Activated CD4-positive, CD25-positive, alpha-beta regulatory T cell treated with anti-CD3 and anti-CD28 coated beads, Interleukin-2, amount 50 U/mL, for 16 hours (primary cell): ENCODE measurements around the gene ADGRV1.

ENCODE experiments used
- DNase-seq: peaks from one replicate; pipeline ENCODE4 v3.0.0-alpha.2; 2020; ENCODE audit warnings: low read depth, low spot score

The ADGRV1 gene

DNA sequence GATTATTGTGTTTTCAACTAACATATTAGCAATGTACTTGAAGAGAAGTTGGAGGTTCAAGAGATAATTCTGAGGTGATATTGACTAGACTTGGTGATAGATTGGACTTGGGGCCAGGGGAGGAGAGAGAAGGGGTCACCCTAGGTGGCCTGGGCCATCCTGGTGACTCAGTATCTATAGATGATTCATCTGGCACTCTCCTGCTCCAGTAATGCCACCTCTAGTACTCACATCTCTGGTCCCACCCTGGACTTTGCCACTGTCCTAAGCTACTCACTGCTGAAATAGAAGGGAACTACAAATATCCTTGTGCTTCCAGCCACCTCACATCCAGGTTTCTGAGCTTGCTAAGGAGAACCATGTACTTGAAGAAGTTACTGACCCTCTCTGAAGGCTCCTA, 574.6 kb downstream of the ADGRV1 start:
- no peak for DNase-seq

DNA sequence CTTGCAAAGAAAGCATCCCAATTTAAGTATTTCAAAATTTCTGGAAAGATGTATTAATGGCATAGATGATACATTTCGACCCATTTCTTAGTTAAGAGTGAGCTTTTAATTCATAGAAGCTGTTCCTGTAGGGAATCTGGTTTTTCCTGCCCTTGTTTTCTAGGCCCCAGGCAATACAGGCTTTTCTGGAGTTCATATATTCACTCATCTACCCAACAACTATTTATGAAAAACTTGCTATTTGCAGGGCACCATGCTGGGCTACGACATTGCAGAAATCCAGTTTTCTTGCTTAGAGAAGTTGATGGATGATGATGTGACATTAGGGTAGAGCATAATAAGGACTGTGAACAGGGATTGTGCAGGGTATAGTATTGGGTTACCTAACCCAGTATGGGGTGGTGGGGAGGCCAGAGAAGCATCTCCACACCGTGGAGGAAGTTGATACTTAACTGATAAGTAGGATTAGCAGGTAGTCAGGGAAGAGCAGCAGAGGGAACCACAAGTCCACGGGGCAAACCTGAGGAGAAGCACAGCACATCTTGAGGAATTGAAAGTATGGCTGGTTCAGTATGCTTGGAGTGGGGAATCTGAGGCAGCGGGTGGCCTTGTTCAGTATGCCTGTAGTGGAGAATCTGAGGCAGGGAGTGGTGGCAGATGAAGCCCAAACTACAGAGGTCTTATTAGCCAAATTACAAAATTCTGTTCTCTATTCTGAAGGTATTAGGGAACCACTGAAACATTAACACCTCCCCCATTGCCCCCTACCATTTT, 577.1 kb downstream of the ADGRV1 start:
- DNase-seq: no peak

DNA sequence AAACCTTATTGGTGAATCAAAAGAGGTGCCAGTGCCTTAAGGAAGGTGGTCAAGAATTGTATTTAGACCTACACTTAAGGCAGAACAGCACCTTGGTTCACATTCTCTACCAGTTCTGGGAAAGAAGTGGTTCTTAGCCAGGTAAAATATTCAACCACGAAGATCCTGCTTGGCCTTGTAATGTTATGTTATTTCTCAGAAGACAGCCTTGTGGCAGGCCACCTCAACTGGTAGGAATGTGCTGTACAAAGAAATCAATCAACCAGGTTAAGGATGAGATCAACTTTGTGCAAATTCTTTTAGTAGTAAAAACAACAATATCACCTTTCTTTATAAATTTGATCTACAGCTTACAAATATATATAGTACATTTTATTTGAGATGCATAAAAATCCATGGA, 577.7 kb downstream of the ADGRV1 start:
- DNase-seq: no peak

DNA sequence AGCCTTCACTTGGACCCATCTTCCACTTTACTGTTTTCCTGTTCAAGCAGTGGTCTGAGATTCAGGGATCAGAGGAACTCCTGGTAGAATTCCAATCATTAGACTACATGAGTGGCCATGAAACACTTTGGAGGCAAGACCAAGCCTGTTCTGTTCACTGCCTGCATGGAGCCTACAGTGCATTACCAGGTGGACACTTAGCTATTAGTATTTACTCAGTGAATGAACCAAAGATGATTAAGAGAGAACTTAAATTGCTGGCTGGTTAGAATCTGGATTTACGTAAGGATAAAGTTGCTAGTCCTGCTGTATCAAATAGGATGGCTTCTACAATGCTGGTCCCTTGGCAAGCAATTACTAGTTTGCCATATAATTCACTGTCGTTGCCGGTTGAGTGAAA, 579.0 kb downstream of the ADGRV1 start:
- no peak for DNase-seq

DNA sequence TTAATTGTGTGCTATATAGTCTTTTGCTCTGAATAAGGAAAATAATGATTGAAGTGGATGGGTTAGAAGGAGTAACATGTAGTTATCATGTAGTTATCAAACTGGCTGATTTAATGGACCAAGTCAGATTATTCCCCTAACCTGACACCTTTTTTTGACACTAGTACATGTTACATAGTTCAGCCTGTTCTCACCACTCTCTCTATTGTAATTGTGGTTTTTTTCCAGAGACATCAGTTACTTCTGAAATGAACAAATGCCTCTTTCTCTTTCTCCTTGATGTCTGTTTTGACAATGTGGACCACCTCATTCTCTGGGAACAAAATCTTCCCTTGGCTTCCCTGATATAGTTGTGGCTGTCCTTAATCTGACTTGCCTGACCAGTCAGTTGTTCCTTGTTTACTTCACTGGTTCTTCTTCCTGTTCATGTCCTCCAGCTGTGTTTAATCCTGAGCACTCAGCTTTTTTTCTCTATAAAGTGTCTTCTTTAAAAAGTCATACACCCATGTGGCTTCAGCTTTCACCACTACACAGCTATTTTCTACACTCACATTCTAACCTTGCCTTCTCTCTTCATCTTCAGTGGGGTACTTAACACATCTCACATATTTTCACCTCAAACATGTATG, 581.1 kb downstream of the ADGRV1 start:
- DNase-seq: no peak

DNA sequence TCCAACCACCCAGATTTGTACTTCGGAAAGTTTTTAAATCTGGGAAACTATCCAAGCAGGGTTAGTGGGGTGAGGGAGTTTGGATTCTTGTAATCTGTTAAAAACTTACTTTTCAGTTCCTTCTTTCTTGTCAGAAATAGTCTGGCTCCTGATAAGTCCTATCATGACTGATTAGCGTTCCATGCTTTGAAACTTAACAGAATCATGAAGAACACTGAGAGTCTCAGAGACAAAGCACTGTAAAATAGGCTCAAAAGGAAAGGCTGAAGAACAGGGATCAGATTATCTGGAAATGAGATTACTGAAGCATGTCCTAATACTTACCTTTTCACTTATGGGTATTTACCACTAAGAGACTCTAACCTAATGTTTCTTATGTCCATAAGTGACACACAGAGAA, 582.1 kb downstream of the ADGRV1 start:
- no peak for DNase-seq

DNA sequence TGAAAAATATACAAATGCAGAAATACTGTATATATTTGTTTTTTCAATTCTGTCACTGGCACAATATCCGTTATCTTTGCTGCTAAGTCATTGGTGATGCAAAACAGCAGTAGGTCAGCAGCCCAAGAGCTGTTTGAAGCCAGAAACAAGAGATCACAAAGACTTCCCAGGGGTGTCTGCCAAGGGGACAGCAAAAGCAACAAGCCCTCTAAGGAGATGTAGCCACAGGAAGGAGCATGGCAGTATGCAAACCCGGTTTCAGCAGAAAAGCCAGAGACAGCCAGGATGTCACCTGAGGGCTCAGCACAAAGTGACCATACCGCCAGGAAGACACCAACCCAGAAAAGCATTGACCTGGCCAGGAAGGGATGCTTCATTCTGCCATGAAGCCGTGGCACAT, 583.0 kb downstream of the ADGRV1 start:
- DNase-seq: no peak

DNA sequence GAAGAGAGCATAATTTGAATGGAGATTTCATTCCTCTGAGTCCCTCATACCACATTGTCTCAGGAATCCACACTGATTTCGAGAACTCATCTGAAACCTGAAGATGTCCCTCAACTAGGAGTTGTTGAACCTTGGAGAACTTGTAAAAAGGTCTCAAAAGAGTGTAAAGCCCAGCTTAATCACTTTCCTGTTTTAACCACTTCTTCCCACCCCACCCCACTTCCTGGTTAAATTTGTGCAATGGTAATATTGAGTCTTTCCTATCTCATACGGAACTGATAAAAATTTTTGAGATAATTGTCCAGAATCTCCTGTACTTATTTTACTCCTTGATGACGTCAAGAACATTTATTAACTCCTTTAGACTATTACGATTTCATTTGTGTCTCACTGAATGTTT, 583.8 kb downstream of the ADGRV1 start:
- DNase-seq: no peak

DNA sequence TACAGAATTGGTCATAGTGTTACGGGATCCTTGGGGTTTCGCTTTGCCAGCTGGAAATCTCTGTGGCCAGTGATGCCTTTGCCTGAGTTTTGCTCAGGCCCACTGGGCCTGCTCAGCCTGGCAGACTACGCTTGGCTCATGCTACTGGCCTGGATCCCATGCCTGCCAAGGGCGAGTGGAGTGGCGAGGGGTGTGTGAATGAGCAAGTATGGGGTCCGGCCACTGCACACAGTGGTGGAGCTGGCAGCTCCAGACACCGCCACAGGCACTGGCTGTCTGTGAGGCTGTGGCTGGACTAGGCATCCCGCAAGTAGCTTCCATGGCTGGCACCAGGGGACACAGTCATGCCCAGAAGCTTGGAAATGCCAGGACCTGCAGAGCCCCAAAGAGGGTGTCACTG, 584.2 kb downstream of the ADGRV1 start:
- DNase-seq: no peak

DNA sequence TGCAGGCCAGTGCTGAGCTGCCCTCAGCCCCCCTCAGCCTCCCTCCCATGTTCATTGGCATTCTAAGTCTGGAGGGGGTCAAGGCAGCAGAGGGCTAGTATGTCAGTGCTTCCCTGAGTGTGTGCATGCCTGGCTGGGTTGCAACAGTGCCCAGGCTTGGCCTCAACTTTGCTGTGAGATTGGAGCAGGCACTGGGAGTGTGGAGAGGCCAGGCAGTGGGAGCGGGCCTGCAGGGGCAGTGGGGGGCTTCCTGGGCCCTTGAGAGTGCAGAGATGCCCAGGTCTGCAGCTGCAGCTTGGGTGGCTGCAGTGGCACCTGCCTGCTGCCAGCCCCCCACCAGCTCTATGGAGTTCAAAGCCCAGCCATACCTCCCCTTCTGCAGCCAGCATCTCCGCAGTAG, 585.2 kb downstream of the ADGRV1 start:
- DNase-seq: no peak

DNA sequence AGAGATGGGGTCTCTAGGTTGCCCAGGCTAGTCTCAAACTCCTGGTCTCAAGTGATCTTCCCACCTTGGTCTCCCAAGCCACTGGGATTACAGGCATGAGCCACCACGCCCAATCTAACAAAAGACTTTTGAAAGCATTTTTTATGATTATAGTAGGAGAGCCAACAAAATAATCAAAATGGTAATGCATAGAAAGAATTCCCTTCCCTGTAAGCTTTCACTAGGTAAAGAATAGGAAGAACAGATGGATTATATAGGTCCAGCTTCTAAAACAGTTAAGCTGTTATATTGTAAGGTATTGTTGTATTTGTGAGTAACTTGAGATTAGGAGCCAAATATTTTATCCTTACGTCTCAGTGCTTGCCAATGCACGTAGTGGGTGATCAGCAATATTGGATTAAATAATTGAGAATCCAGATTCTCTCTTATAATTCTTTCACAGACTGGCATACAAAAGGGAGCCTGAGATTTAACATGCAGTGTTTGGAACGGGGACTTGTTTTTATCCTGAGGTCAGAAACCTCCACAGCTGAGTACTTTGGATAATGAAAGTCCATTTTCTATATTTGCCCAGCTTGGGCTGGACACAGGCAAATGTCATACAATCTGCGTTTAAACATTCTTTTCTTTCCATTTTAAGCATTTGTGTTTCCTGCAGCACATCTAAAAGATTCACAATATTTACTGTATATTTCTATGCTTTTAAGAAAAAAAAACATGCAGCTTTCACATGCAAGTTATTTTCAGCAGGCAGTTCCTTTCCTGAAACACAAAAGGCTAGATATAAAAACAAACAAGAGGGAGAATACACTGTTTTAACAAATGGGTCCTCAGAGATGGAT, 586.1 kb downstream of the ADGRV1 start:
- no peak for DNase-seq

DNA sequence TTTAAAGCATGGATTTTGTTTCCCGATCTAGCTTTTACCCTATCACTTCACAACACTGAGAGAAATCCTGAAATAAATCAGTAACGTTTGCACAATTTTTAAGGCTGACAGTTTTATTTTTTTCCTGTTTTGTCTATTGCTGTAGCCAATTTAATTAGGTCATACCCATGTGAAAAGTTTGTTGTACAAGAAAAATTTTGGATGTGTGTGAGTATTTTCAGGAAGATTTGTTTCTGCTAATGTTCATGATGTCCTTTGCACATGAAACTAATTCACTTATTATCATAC, 586.7 kb downstream of the ADGRV1 start:
- DNase-seq: no peak

DNA sequence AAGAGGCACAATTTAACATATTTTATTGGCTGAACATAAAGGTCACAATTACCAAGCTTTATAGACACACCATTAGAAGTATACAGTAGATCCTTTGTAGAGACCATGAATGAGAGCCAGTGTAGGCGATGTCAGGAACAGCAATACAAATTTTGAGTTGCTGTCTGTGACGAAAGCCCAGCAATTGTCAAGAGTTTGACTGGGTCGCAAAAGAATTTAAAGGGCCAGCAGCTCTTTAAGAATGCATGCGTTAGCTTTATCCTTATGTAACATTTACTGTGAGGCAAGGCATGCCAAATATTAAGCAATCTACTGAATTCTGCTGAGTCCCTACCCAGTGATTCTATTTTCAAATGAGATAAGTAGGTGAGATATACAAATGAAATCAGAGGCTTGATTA, 587.6 kb downstream of the ADGRV1 start:
- no peak for DNase-seq

DNA sequence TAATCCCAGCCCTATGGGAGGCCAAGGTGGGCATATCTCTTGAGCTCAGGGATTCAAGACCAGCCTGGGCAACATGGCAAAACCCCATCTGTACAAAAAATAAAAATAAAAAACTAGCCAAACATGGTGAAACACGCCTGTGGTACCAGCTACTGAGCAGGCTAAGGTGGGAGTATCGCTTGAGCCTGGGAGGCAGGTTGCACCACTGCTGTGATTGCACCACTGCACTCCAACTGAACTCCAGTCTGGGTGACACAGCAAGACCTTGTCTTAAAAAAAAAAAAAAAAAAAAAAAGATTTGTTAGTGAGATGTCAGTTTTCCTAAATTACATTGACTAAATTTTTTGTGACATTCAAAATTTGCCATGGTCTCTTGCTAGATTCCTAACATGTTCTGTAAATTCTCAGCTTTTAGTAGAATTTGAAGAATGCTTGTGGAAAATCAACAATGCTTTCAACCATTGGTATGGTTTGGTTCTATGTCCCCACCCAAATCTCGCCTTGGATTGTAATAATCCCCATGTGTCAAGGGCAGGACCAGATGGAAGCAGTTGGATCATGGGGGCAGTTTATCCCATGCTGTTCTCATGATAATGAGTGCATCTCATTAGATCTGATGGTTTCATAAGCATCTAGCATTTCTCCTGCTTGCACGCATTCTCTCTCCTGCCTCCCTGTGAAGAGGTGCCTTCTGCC, 588.5 kb downstream of the ADGRV1 start:
- no peak for DNase-seq

DNA sequence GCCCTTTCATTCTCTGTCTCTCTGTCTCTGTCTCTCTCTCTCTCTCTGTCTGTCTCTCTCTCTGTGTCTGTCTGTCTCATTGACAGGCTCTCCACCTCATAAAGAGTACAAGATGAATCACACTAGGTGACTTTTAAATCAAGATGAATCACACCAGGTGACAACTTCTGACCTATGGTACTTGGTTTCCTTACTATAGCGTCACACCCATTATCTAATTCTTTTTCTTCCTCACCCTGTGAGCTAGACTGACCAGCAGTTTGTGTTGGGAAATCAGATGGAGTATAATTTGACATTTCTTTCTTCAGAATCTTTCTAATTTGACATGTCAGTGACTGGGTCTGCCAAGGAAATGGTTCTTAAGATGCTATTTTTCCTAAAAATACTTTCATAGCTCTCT, 591.6 kb downstream of the ADGRV1 start:
- DNase-seq: no peak

DNA sequence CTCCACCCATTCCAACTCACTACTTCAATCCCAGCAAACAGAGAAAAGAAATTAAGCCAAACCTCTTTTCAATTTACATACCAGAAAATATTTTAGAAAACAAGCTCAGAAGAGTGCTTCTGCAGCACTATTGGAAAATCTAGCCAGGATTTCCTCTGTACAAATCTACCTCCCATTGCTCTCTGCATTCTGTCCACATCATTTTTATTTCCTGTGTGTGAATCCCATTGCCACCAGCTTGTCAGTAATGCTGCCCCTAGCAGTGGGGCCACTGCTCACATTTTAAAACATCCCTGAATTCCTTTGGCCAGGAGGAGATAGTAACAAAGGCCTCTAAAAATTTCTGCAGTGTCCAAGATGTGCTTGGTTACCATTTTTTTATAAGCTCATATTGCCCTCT, 592.0 kb downstream of the ADGRV1 start:
- no peak for DNase-seq

DNA sequence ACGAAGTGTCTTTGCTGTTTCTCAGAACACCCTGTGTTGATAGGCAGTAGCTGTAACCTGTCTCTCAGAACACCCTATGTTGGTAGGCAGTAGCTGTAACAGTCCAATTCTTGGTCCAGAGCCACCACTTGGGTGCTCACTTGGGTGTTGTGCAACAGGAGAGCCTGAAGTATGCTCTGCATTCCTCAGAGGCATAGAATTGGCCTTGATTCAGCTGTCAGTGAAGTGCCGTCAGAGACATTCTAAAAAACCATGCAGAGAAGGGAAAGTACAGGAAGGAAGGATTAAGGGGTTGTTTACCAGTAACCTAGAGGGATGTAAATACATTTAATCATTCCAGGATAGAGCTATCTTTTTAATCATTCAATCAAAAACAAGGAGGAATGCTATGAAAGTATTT, 593.4 kb downstream of the ADGRV1 start:
- no peak for DNase-seq

DNA sequence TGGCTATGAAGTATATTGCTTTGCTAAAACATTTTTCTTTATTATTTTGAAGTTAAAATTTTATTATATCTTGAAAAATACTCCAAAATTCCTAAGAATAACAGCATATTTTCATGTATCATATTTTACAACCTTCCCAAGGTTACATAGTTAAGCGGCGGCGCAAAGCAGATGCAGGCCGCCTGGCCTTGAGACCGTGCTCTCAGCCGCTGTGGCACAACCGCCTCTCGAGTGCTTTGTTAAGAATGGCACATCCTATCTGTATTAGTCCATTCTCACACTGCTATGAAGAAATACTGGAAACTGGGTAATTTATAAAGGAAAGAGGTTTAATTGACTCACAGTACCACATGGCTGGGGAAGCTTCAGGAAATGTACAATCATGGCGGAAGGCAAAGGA, 595.7 kb downstream of the ADGRV1 start:
- DNase-seq: no peak

DNA sequence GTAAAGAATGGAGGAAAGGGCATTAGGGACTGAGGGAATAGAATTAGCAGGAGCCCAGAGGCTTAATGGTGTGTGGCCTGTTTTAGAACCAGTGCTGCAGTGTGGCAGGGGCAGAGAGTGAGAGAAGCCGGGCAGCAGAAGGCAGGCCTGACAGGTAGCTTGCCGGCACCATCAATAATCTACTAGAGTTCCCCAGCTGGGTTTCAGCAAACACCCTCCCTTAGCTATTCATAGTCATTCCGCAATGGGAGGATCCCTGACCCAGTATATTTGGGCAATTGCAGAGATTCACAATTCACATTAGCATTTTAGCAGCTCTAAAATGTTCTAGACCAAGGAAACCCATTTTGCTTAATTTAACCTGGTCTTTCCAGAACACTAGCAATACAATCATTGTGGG, 596.7 kb downstream of the ADGRV1 start:
- no peak for DNase-seq

DNA sequence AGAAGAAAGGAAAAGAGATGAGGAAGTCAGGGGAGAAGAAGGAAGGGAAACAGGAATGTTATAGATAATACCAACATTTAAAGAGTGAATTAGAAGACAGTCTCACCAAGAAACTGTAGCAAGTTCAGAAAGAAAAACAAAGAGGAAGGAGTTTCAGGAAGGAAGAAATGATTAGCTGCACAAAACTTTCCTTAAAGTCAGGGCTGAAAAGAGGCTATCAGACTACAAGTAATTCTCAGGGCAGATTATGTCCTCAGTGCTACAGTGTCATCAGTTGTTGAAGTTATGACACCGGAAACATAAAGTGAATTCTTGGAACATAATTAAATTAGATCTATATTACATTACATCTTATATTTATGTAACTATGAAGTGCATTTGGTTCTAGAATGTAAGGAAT, 597.6 kb downstream of the ADGRV1 start:
- no peak for DNase-seq

DNA sequence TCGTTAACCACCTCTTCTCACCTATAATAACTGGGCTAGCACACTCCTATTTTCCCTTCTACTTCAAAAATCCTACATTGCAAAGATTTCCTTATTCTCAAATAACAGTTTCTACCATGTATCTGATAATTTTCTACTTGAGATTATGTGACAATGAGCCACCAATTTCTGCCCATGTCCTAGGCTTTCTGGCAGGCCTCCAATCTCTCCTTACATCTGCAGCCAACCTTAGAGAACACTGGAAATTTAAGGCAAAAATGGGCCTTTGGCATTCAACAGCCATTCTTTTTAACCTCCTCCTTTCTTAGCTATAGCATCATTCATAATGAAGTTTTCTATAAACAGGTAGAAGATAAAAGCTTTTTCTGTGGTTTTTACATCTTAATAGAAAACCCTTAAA, 599.4 kb downstream of the ADGRV1 start:
- no peak for DNase-seq

DNA sequence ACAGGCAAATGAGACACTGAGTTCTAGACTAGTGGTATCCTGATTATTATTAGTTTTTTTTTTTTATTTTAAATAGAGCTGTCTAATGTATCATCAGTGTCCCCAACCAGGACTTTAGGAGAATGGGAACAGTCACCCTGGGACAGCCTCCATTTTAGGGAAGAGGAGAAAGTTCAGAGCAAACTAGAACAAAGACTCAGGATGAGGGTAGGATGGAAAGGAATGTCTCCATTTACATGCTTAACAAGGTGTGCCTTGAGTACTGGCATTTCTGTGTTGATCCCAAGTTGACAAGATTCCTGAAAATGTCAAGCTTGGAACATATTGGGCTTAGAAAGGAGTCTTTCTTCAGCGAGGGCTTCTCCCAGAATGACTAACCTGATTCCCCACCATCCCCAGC, 601.0 kb downstream of the ADGRV1 start:
- no peak for DNase-seq
